Smooth muscle cell (in vitro differentiated cells): ENCODE data around the gene MSRB3. TPM values are rescaled to one million over a fixed set of nuclear protein-coding genes. Genes with fewer than 3 reads are reported as not detected.

ENCODE experiments used
- DNase-seq: peaks from one replicate; lab custom pipeline; 2025; ENCODE audit not compliant: unreplicated experiment; lab: John Stamatoyannopoulos, UW
- H2AFZ ChIP-seq: fragments of 200-600 bp; sonication (generic); 2 replicates; pipeline ENCODE4 v1.6.0; 2016; ENCODE audit warnings: antibody characterized with exemption, low read depth, mild to moderate bottlenecking
- H3F3A ChIP-seq: fragments of 200-600 bp; sonication (generic); 2 replicates; pipeline ENCODE4 v1.6.0; 2017; ENCODE audit warnings: antibody characterized with exemption, low read depth
- H3K27ac ChIP-seq: fragments of 200-600 bp; sonication (generic); 2 replicates; pipeline ENCODE4 v1.5.1; 2016; ENCODE audit warnings: low read depth, mild to moderate bottlenecking
- H3K27me3 ChIP-seq: fragments of 200-600 bp; sonication (generic); 2 replicates; pipeline ENCODE4 v1.6.1; 2016; ENCODE audit warnings: low read depth, mild to moderate bottlenecking
- H3K36me3 ChIP-seq: fragments of 200-600 bp; sonication (generic); 2 replicates; pipeline ENCODE4 v1.5.1; 2016; ENCODE audit warnings: low read depth
- H3K4me1 ChIP-seq: fragments of 200-600 bp; sonication (generic); 2 replicates; pipeline ENCODE4 v1.5.1; 2016; ENCODE audit warnings: low read depth
- H3K4me2 ChIP-seq: fragments of 200-600 bp; sonication (generic); 2 replicates; pipeline ENCODE4 v1.6.0; 2016; ENCODE audit warnings: mild to moderate bottlenecking
- H3K4me3 ChIP-seq: fragments of 200-600 bp; sonication (generic); 2 replicates; pipeline ENCODE4 v1.5.1; 2016; ENCODE audit warnings: mild to moderate bottlenecking
- H3K79me2 ChIP-seq: fragments of 200-600 bp; sonication (generic); 2 replicates; pipeline ENCODE4 v1.6.0; 2016; ENCODE audit warnings: low read depth, mild to moderate bottlenecking
- H3K9ac ChIP-seq: fragments of 200-600 bp; sonication (generic); 2 replicates; pipeline ENCODE4 v1.6.0; 2016; ENCODE audit warnings: low read depth
- H3K9me3 ChIP-seq: fragments of 200-600 bp; sonication (generic); replicated peaks from 2 replicates; pipeline ENCODE4 v1.5.1; 2016; ENCODE audit warnings: low read depth
- H4K20me1 ChIP-seq: fragments of 200-600 bp; sonication (generic); 2 replicates; pipeline ENCODE4 v1.6.0; 2016; ENCODE audit warnings: low read depth
- WGBS: methylation state at CpG from one replicate; pipeline ENCODE4 v1.1.7; 2016; ENCODE audit warnings: low lambda C conversion rate; 5-methylcytosine and 5-hydroxymethylcytosine counted together
- polyA plus RNA-seq: library from polyadenylated mRNA; unstranded; fragments of >200 nt; fragmentation: Nextera tagmentation; extraction: Ambion mirVana; gene quantifications from 2 replicates; pipeline ENCODE4 v1.2.1, GENCODE V29; 2016
- total RNA-seq: library from RNA; depleted of rRNA; stranded (reverse); fragments of >200 nt; gene quantifications from 2 replicates; pipeline ENCODE4 v1.2.3, GENCODE V29; 2014
- TF ChIP-seq, protein P1 (sequence below): fragments of 200-600 bp; sonication (generic); IDR thresholded peaks from 2 replicates; pipeline ENCODE4 v1.5.1; 2017; ENCODE audit warnings: borderline replicate concordance, mild to moderate bottlenecking, antibody characterized with exemption; ENCODE audit not compliant: insufficient read depth, poor library complexity, severe bottlenecking

Gene MSRB3
- total and polyA plus RNA-seq, 2 experiments from 2014 or later, result 63.1 to 107 TPM

DNA sequence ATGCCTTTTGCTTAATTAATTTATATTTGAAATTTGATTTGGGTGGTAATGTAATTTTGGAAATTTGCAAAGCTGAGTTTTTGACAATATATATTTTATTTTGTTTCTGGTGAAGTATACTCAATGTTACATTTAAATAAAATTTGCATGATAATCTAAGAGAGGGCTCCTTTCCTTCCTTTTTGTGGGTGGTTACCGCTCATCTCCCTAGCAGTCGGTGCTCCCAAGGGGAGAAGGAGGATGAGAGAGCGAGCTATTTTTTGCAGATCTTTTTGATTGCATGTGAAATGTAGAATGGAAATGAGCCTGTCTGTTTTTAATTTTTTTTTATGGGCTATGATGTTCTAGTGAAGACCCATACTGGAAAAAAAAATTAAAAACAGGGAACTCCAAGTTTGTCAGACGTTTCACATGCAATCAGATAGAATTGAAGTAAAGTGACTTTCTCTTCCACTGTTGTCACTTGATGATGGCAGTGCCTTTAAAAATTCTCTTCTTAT, 39.8 kb downstream of the MSRB3 start:
- H2AFZ ChIP-seq, result no peak overlapping the region
- TF ChIP-seq, protein P1, sequence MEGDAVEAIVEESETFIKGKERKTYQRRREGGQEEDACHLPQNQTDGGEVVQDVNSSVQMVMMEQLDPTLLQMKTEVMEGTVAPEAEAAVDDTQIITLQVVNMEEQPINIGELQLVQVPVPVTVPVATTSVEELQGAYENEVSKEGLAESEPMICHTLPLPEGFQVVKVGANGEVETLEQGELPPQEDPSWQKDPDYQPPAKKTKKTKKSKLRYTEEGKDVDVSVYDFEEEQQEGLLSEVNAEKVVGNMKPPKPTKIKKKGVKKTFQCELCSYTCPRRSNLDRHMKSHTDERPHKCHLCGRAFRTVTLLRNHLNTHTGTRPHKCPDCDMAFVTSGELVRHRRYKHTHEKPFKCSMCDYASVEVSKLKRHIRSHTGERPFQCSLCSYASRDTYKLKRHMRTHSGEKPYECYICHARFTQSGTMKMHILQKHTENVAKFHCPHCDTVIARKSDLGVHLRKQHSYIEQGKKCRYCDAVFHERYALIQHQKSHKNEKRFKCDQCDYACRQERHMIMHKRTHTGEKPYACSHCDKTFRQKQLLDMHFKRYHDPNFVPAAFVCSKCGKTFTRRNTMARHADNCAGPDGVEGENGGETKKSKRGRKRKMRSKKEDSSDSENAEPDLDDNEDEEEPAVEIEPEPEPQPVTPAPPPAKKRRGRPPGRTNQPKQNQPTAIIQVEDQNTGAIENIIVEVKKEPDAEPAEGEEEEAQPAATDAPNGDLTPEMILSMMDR, result no peak
- H3F3A ChIP-seq, result peaks cover 3% of the 10 kb centered on the region
- no peaks in the 10 kb centered on the region for H3K9me3 ChIP-seq
- no peak overlapping the region for H3K4me2 ChIP-seq
- no peaks in the 10 kb centered on the region for H3K4me1 ChIP-seq
- WGBS, result 79% methylated on average over 4 of the region's 4 CpGs
- no peak overlapping the region for H3K27ac ChIP-seq
- no peaks in the 10 kb centered on the region for H4K20me1 ChIP-seq
- H3K9ac ChIP-seq, result no peak overlapping the region
- DNase-seq, result no peak
- H3K4me3 ChIP-seq, result no peak overlapping the region
- H3K27me3 ChIP-seq, result no peaks in the 10 kb centered on the region
- H3K79me2 ChIP-seq, result peaks cover 83% of the 10 kb centered on the region
- H3K36me3 ChIP-seq, result no peaks in the 10 kb centered on the region

DNA sequence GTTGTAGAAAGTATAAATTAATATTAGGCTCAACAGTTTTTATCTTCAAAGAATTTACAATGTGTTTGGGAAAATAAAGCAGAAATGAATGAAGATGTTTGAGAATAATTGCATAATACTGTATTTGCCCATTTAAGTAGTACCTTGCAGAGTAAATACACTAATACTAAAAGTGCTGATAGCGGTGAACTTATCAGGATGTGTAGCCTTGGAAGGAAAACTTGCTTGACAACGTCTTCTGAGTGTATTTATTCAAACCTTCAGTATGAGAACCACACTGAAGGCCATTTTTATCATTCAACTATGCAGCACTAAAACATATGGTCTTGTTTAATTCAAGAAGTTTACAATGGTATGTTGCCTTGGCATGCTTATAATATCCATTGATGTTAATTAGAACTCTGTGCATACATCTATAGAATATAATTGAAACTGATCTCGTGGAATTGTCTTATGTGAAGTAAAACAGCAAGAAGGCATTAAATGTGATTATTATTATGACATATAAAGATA, 41.3 kb downstream of the MSRB3 start:
- TF ChIP-seq, protein P1, result no peak
- 71% methylated on average over 3 of the region's 3 CpGs for WGBS

DNA sequence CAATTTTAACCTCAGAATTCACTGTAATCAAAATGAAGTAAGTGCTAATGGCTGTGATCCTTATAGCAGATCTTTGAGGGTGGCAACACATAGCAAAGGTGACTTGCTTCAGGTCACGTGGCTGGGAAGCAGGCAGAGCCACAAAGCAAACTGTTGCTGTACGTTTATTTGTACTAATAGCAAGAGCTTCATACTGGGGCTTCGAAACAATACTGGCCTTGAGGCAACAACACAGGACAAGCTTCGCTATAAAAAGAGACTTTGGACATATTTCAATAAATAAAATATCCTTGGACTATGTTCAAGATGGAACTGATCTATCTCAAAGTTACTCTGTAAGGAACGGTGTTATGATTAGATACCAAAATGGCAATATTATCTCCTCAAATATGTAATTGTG, 44.6 kb downstream of the MSRB3 start:
- Histone ChIP-seq H3K27me3 (no peaks in the 10 kb centered on the region), H3K27ac (no peak overlapping the region), H3K4me1 (peaks cover 6% of the 10 kb centered on the region), H3K9ac (no peak overlapping the region), H3K36me3 (no peaks in the 10 kb centered on the region), H3K9me3 (no peaks in the 10 kb centered on the region), H2AFZ (no peak overlapping the region), H3F3A (peaks cover 6% of the 10 kb centered on the region), H3K4me3 (no peak overlapping the region), H3K4me2 (no peak overlapping the region), H3K79me2 (peaks cover 39% of the 10 kb centered on the region), H4K20me1 (no peaks in the 10 kb centered on the region)
- no peak for DNase-seq
- WGBS, result 94% methylated on average over 5 of the region's 5 CpGs
- TF ChIP-seq, protein P1, result no peak

More for the DNA sequence above, 41.3 kb downstream of the MSRB3 start:
- H3K27ac ChIP-seq, result no peak overlapping the region
- peaks cover 3% of the 10 kb centered on the region for H3F3A ChIP-seq
- no peaks in the 10 kb centered on the region for H3K36me3 ChIP-seq
- no peaks in the 10 kb centered on the region for H3K9me3 ChIP-seq
- no peak overlapping the region for H3K4me3 ChIP-seq
- no peak overlapping the region for H3K9ac ChIP-seq
- H4K20me1 ChIP-seq, result no peaks in the 10 kb centered on the region
- no peaks in the 10 kb centered on the region for H3K27me3 ChIP-seq
- H2AFZ ChIP-seq, result no peak overlapping the region
- peak overlapping the region; percentile 3 for H3K4me2 ChIP-seq
- peaks cover 6% of the 10 kb centered on the region for H3K4me1 ChIP-seq
- DNase-seq, result no peak
- H3K79me2 ChIP-seq, result peaks cover 70% of the 10 kb centered on the region

DNA sequence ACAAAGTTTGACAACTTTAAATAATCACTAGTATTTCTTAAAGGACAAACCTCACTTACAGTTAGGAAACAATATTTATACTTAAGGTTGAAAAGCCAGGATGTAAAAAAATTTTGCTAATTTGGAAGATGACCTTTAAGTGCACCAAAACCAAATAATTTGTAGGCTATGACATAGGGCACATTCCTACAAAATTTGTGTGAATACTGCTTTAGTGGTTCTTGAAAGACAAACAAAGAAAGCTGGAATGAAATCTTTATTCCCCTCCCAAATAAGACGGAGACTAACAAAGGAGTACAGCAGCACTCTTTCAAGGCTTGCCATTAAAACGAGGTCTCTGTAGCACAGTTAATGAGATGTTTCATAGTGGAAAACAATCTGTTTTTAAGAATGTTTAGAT, 45.6 kb downstream of the MSRB3 start:
- H3K9me3 ChIP-seq, result no peaks in the 10 kb centered on the region
- H3K4me2 ChIP-seq, result no peak overlapping the region

More for the DNA sequence above, 45.6 kb downstream of the MSRB3 start:
- WGBS, result 83% methylated on average over 2 of the region's 2 CpGs
- Histone ChIP-seq H3K4me1 (peaks cover 6% of the 10 kb centered on the region), H3K9ac (no peak overlapping the region), H3K4me3 (no peak overlapping the region), H3F3A (peaks cover 6% of the 10 kb centered on the region), H3K27me3 (no peaks in the 10 kb centered on the region), H4K20me1 (no peaks in the 10 kb centered on the region), H2AFZ (no peak overlapping the region), H3K79me2 (peaks cover 30% of the 10 kb centered on the region), H3K27ac (no peak overlapping the region), H3K36me3 (peaks cover 3% of the 10 kb centered on the region)
- no peak for DNase-seq
- TF ChIP-seq, protein P1, result no peak
